Lower leg skin (tissue), 3 donors: Measurements from ENCODE around the gene NTNG1.

Experiments used
- CTCF ChIP-seq, 3 donors: fragments of 450-650 bp; IDR thresholded peaks; one replicate each; pipeline ENCODE4 v1.5.1; 2016; ENCODE audit warnings: antibody characterized with exemption in 3 of 3, mild to moderate bottlenecking in 3 of 3, moderate library complexity in 2 of 3
- POLR2A ChIP-seq, 2 donors: fragments of 450-650 bp; IDR thresholded peaks; one replicate each; pipeline ENCODE4 v1.6.1; 2016 to 2017; ENCODE audit warnings: antibody characterized with exemption in 2 of 2, mild to moderate bottlenecking in 1 of 2, moderate library complexity in 1 of 2

- TF ChIP-seq CTCF (IDR thresholded peaks at IDR 0.05) (no peak), POLR2A (IDR thresholded peaks at IDR 0.05) (no peak)
Observed at GRCh38 chr1:107363154-107363553, 222.3 kb downstream of the NTNG1 start.
